Kidney epithelial cell (primary cell): Measurements from ENCODE around the gene DLX4. TPM values are rescaled to one million over a fixed set of nuclear protein-coding genes. Genes with fewer than 3 reads are reported as not detected.
A peak's percentile ranks its signal among the peaks of the same experiment; 100 is the strongest.

Experiments used
- DNase-seq: peaks from one replicate; pipeline ENCODE4 v3.0.0-alpha.2; 2010; ENCODE audit warnings: low read depth
- H3K27me3 ChIP-seq: 2 replicates; pipeline ENCODE4 v1.6.0; 2011; ENCODE audit warnings: low read length; ENCODE audit not compliant: control insufficient read depth, insufficient read depth
- H3K36me3 ChIP-seq: 2 replicates; pipeline ENCODE4 v1.5.1; 2011; ENCODE audit warnings: low read length; ENCODE audit not compliant: control insufficient read depth, insufficient read depth
- H3K4me3 ChIP-seq: 2 replicates; pipeline ENCODE4 v1.5.1; 2011; ENCODE audit warnings: low read depth, mild to moderate bottlenecking, control low read depth, low read length
- CTCF ChIP-seq: IDR thresholded peaks from 2 replicates; pipeline ENCODE4 v1.5.1; 2011; ENCODE audit warnings: mild to moderate bottlenecking, moderate library complexity, low read length, control low read depth, inconsistent platforms; ENCODE audit not compliant: insufficient read depth, poor library complexity, severe bottlenecking
- total RNA-seq: library from RNA; depleted of rRNA; stranded (reverse); fragments of >200 nt; gene quantifications from 2 replicates; pipeline ENCODE4 v1.2.3, GENCODE V29; 2015

The DLX4 gene
- total RNA-seq, 1 donor from 2014 or later: 0.50 TPM

- no peak for TF ChIP-seq CTCF
- Histone ChIP-seq H3K27me3 (peaks cover 68% of the 10 kb centered on the region), H3K4me3 (no peak overlapping the region), H3K36me3 (no peaks in the 10 kb centered on the region)
- DNase-seq: no peak
Observed at GRCh38 chr17:49996121-49996494, 27.1 kb downstream of the DLX4 start.

- H3K4me3 ChIP-seq: peak overlapping the region; percentile 19
- no peak for DNase-seq
- peak; percentile 97 for TF ChIP-seq CTCF
Observed at GRCh38 chr17:49996495-49997300, 27.7 kb downstream of the DLX4 start.

GRCh38 chr17:49997301-49997650 is 28.3 kb downstream of the DLX4 start:
- no peak for DNase-seq
- peaks cover 66% of the 10 kb centered on the region for H3K27me3 ChIP-seq
- H3K36me3 ChIP-seq: no peaks in the 10 kb centered on the region
- no peak overlapping the region for H3K4me3 ChIP-seq
- no peak for TF ChIP-seq CTCF

More at GRCh38 chr17:49996495-49997300, 27.7 kb downstream of the DLX4 start:
- Histone ChIP-seq H3K36me3 (no peaks in the 10 kb centered on the region), H3K27me3 (peaks cover 69% of the 10 kb centered on the region)

- Histone ChIP-seq H3K4me3 (no peak overlapping the region), H3K27me3 (peaks cover 58% of the 10 kb centered on the region), H3K36me3 (no peaks in the 10 kb centered on the region)
- DNase-seq: no peak
- peak; percentile 89 for TF ChIP-seq CTCF
Observed at GRCh38 chr17:49997773-49998703, 29.0 kb downstream of the DLX4 start.

- no peak for DNase-seq
- no peak for TF ChIP-seq CTCF
- H3K4me3 ChIP-seq: no peak overlapping the region
- H3K36me3 ChIP-seq: no peaks in the 10 kb centered on the region
- peaks cover 50% of the 10 kb centered on the region for H3K27me3 ChIP-seq
Observed at GRCh38 chr17:49998836-49999511, 30.0 kb downstream of the DLX4 start.
